ENCODE results near the gene API5. TPM values are rescaled to one million over a fixed set of nuclear protein-coding genes. Genes with fewer than 3 reads are reported as not detected.

API5 gene
- total and polyA plus RNA-seq, 2 experiments from 2014 or later: 36.1 to 144 TPM

GRCh38 chr11:43356336-43356735 lies 44.5 kb downstream of the API5 start:
- TF ChIP-seq, protein P1, sequence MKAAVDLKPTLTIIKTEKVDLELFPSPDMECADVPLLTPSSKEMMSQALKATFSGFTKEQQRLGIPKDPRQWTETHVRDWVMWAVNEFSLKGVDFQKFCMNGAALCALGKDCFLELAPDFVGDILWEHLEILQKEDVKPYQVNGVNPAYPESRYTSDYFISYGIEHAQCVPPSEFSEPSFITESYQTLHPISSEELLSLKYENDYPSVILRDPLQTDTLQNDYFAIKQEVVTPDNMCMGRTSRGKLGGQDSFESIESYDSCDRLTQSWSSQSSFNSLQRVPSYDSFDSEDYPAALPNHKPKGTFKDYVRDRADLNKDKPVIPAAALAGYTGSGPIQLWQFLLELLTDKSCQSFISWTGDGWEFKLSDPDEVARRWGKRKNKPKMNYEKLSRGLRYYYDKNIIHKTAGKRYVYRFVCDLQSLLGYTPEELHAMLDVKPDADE (IDR thresholded peaks at IDR 0.05): no peak
- TF ChIP-seq EZH2phosphoT487 (IDR thresholded peaks at IDR 0.05; ENCODE audit: unreplicated experiment) (no peak), CREB1 (CRISPR knock-in tag; IDR thresholded peaks at IDR 0.05; ENCODE audit: low read depth) (no peak), POLR2AphosphoS5 (IDR thresholded peaks at IDR 0.05; ENCODE audit: low read depth) (no peak), JUNB (IDR thresholded peaks at IDR 0.05; ENCODE audit: unreplicated experiment) (no peak), STAT1 (IDR thresholded peaks at IDR 0.05; ENCODE audit: unreplicated experiment) (no peak), EZH2 (IDR thresholded peaks at IDR 0.05; ENCODE audit: low read depth, unreplicated experiment) (no peak), NANOG (IDR thresholded peaks at IDR 0.05; ENCODE audit: borderline replicate concordance) (no peak), ZNF114 (CRISPR knock-in tag; IDR thresholded peaks at IDR 0.05) (no peak)
- TF ChIP-seq, protein P2, sequence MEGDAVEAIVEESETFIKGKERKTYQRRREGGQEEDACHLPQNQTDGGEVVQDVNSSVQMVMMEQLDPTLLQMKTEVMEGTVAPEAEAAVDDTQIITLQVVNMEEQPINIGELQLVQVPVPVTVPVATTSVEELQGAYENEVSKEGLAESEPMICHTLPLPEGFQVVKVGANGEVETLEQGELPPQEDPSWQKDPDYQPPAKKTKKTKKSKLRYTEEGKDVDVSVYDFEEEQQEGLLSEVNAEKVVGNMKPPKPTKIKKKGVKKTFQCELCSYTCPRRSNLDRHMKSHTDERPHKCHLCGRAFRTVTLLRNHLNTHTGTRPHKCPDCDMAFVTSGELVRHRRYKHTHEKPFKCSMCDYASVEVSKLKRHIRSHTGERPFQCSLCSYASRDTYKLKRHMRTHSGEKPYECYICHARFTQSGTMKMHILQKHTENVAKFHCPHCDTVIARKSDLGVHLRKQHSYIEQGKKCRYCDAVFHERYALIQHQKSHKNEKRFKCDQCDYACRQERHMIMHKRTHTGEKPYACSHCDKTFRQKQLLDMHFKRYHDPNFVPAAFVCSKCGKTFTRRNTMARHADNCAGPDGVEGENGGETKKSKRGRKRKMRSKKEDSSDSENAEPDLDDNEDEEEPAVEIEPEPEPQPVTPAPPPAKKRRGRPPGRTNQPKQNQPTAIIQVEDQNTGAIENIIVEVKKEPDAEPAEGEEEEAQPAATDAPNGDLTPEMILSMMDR (conservative IDR thresholded peaks at IDR 0.05; ENCODE audit: low read depth in 2 of 2): no peak
- H3K27ac ChIP-seq (ENCODE audit: low read depth): no peak overlapping the region
- Mint-ChIP-seq H3K27ac (no peak overlapping the region), H3K9me3 (peaks cover 11% of the 10 kb centered on the region; the same call in 2 of the 3 replicates), H3K36me3 (ENCODE audit: low read depth) (peaks cover 5% of the 10 kb centered on the region; the same call in 1 of the 3 replicates), H3K27me3 (ENCODE audit: insufficient read depth, low read depth, poor library complexity) (peaks cover 12% of the 10 kb centered on the region), H3K4me3 (no peak overlapping the region), H3K4me1 (peaks cover 32% of the 10 kb centered on the region)
- ATAC-seq (no peak), DNase-seq (ENCODE audit: low spot score) (no peak)
- no peaks in the 10 kb centered on the region for H3K36me3 ChIP-seq (ENCODE audit: insufficient read depth)
- peaks cover 23% of the 10 kb centered on the region for H3K4me1 ChIP-seq (ENCODE audit: insufficient read depth)
- H3K4me2 ChIP-seq: no peak overlapping the region
- H3K27me3 ChIP-seq (ENCODE audit: insufficient read depth): no peaks in the 10 kb centered on the region
- no peaks in the 10 kb centered on the region for H4K20me1 ChIP-seq (replicated peaks; ENCODE audit: insufficient read depth)
- no peak overlapping the region for H3K4me3 ChIP-seq
- no peaks in the 10 kb centered on the region for H3F3A ChIP-seq (replicated peaks; ENCODE audit: low read depth)
- H2AFZ ChIP-seq: no peak overlapping the region
- no peaks in the 10 kb centered on the region for H3K9me2 ChIP-seq (ENCODE audit: insufficient read depth)
- H3K79me2 ChIP-seq (replicated peaks; ENCODE audit: insufficient read depth): peaks cover 23% of the 10 kb centered on the region

GRCh38 chr11:43358279-43358800 lies 46.5 kb downstream of the API5 start:
- peak overlapping the region; percentile 86; the same call in 1 of the 2 replicates for H2AFZ ChIP-seq
- peaks cover 20% of the 10 kb centered on the region for H3K4me1 Mint-ChIP-seq
- H3K27ac Mint-ChIP-seq: peak overlapping the region; percentile 94

More at GRCh38 chr11:43358279-43358800, 46.5 kb downstream of the API5 start:
- no peaks in the 10 kb centered on the region for H3K36me3 ChIP-seq (ENCODE audit: insufficient read depth)
- peak; percentile 6 for DNase-seq (ENCODE audit: low spot score)
- peak overlapping the region; percentile 93 for H3K27ac ChIP-seq (ENCODE audit: low read depth)
- no peak; the same call in 2 of the 3 replicates for ATAC-seq
- peak overlapping the region; percentile 95 for H3K4me3 ChIP-seq
- H3K4me3 Mint-ChIP-seq: peak overlapping the region; percentile 95
- H3K79me2 ChIP-seq (replicated peaks; ENCODE audit: insufficient read depth): peaks cover 43% of the 10 kb centered on the region
- no peaks in the 10 kb centered on the region; the same call in 1 of the 2 replicates for H4K20me1 ChIP-seq (replicated peaks; ENCODE audit: insufficient read depth)
- peak overlapping the region; percentile 93 for H3K4me2 ChIP-seq
- H3K27me3 ChIP-seq (ENCODE audit: insufficient read depth): no peaks in the 10 kb centered on the region
- H3K9me2 ChIP-seq (ENCODE audit: insufficient read depth): no peaks in the 10 kb centered on the region
- TF ChIP-seq REST (IDR thresholded peaks at IDR 0.05; ENCODE audit: unreplicated experiment) (no peak), POLR2AphosphoS5 (IDR thresholded peaks at IDR 0.05; ENCODE audit: low read depth) (peak; percentile 90; the same call in 1 of the 2 replicates)
- no peaks in the 10 kb centered on the region for H3F3A ChIP-seq (replicated peaks; ENCODE audit: low read depth)
- H3K36me3 Mint-ChIP-seq (ENCODE audit: low read depth): peaks cover under 1% of the 10 kb centered on the region; the same call in 1 of the 3 replicates
- peaks cover 9% of the 10 kb centered on the region for H3K27me3 Mint-ChIP-seq (ENCODE audit: insufficient read depth, low read depth, poor library complexity)
- H3K9me3 Mint-ChIP-seq: no peaks in the 10 kb centered on the region
- H3K4me1 ChIP-seq (ENCODE audit: insufficient read depth): peaks cover 18% of the 10 kb centered on the region
